SIG-M5 (cell line): ENCODE results near the gene THADA.
A peak's percentile ranks its signal among the peaks of the same experiment; 100 is the strongest.
"Not testable (repeated sequence)": the region's sequence is repeated elsewhere in the genome, so short reads cannot be mapped to it uniquely, and the experiment has no call there.

Experiments used
- DNase-seq: peaks from one replicate; lab custom pipeline; 2025; lab: John Stamatoyannopoulos, UW

The THADA gene

DNA sequence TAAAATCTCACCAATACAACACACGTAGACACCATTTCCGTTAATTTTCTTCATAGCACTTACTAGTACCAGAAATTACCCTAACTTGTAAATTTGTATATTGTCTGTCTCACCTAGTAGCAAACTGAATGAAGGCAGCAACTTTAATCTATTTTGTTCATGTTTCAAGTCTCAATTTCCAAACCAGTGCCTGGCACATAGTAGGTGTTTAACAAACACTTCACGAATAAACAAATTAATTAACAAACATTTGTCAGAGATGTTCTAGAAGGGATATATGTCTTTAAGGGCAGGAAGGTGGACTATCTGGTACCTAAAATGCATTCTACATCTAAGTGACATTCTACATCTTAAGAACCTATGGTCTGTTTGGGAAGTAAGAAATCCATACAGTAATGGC lies 963 bp downstream of the THADA start:
- no peak for DNase-seq

DNA sequence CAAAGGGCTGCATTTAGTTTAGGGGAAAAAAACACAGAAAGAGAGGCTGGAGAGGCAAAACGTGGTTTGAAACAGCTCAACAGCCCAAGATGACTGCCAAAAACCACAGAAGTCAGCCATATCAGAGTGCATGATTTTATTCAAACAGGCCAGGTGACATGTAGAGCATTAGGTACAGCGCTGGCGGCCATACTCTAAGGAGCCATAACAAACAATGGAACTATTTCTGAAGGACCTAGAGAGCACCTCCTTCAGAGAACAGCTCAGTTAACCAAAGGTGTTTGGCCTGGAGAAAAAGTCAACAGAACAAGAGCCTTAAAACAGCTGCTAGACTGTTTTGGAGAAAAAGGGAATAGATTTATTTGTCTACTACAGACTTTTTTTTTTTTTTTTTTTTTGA lies 2.6 kb downstream of the THADA start:
- DNase-seq: no peak

DNA sequence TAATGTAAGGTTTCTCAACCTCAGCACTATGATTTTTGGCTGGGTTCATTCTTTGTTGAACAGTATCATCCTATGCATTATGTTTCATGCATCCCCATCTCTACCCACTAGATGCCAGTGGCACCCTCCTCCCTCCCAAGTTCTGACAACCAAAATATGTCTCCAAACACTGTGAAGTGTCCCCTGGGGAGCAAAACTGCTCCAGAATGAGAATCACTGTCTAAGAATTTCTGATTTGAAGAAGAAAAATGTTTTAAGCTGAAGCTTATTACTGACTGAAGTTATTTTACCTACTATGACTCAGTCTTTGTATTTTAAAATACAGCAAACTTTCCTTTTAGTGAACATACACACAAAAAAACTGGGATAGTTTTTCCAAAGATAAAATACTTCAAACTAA lies 3.4 kb downstream of the THADA start:
- DNase-seq: no peak

DNA sequence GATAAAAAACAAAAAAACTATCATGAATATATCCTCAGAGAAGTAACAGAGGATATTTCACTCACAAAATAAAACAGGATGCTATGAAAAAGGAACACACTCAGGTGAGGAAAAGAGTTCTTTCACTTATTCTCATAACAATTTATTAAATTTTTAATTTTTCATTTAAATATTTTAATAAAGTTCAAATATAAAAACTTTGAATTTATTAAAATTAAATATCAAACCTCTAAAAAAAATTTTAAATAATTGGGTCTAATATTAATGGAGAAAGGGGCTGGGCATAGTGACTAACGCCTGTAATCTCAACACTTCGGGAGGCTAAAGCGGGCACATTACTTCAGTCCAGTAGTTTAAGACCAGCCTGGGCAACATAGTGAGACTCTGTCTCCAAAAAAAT lies 10.1 kb downstream of the THADA start:
- no peak for DNase-seq

DNA sequence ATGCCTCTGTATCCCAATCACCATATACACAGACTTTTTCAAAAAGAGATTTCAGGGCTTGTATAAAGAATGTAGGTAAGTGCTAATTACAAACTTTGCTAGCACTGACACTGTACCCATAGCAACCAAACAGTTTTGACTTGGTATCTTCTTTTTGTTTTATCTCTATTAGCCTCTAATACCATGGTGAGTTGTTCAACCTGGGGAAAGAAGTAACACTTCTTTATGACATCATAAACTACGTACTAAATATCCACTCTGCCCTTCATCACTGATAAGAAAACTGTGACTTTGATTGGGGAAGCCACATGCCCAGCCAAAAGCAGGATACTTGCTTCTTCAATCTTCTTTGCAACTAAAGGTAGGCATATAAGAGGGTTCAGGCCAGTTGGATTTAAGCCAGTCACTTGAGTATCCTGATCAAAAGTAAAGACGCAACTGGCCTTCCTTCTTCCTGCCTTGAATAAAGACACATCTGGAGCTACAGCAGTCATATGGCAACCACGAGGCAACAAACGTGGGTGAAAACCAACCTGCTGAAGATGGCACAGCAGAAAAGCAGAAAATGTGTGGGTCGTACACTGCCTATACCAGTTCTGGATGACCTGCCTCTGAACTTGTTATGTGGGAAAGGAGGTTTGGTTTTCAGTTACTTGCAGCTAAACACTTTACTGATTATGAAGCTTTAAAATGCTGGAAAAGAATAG lies 16.4 kb downstream of the THADA start:
- DNase-seq: no peak

DNA sequence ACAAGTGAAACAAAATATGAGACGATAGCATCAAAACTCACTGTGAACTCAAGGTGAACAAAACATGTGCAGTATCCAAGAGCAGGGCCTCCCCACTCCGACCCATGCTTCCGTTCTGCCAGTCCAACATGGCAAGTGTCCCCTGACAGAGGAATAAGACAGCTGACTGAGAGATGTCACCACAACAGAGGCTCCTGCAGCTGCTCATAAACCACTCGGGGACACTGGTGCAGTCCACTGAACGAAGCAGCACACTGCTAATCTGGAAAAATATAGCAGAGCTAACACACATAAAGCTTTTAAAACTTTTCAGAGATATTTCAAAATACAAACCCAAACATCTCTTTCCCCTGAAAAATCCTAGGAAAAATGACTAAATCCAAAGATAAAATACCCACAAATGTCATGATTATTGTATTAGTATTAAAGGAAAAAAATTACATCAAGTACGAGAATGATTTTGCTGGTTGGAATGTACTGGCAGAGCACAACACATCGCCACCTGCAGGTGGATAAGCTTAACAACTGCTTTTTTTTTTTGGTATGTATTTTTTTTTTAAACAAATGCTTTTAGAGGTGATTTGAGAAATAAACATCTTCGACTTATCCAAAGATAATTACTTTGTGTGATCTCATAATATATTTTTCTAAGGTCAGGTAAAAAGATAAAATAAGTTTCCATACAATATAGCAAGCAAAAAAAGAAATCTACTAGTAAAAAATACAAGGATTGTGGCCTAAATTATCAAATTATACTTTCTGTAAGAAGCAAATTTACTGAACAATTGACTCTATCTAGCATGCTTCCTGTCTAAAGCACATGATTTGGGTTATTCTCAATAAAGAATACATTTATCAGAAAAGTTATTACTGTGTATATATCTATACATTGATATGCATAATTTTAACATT lies 18.6 kb downstream of the THADA start:
- DNase-seq: peak; percentile 19

DNA sequence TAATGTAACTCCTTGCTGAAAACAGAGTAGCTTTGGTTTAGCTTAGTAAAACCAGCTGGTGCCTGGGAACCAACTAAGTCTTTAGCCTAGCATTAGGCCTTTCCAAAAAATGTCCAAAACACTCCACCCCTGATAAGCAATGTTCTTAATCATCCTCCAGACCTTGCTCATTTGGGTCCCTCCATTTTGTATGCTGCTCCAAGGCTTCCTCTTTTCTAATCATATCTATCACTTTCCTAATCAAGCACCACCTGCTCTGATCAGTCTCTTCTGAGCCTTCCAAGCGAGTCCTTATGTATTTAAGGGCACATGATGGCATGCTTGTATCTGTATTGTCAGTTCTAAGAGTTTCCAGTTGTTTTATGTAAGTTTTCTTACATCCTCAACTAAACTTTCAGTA lies 23.6 kb downstream of the THADA start:
- no peak for DNase-seq

DNA sequence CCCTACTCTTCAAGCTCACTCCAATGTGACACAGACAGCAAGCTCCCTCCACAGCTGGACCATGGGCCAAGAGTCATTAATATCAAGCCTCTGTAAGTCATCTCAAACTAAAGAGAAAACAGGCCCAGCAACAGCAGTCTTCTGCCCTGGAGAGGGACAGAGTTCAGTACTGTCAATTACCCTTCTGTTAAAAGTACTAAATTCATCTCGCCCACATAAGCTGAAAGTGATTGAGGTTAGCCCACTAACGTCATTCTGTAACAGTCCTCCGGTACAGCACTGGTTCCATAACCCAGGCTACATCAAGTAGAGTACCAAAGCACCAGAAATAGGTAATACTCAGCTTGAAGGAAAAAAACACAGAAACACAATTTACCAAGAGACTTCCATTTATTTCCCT lies 25.9 kb downstream of the THADA start:
- no peak for DNase-seq

DNA sequence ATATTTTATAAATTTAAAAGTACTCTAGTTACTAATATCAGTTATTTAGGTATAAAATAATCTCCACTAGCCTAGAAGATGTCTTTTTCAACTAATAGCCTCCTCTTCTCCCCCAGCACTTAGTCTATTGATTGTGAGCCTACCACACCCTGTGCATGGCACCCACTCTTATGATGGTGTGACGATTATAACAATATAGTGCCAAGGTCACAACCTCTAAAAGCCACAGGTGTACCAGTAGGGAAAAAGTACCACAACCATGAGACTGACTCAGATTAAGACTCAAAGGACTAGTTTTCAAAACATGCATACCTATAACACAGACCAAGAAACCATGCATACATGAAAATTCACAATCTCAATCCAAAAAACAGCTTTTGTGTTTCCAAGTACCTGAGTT lies 27.6 kb downstream of the THADA start:
- no peak for DNase-seq

DNA sequence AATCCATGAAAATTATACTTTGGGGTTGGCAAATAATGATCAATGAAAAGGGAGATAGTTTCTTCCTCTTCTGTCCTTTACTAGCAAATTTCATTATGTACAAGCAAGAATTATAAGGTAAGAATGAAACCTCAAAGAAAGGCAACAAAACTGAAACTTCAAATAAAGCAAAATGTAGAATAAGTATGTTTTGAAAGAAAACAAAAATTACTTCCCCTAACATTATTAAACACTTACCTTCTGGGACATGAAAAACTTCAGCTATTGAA lies 29.4 kb downstream of the THADA start:
- DNase-seq: no peak

DNA sequence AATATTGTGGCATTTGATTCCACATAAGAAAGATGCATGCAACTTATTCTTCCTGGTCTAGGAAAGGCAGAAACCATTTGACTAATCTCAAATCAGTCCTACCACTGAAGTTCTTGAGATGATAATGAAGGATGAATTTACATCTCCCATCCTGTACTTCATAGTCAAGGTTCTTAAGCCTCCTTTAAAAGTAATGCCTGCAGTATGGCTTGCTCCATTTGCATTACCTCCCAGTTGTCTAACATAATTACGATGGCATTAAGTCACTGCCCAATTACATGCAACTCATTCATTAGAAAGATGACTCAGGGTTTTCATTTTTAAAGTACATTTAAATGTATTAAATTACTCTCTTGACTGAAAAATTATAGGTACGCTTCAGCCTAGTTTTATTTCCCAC lies 32.2 kb downstream of the THADA start:
- DNase-seq: no peak

DNA sequence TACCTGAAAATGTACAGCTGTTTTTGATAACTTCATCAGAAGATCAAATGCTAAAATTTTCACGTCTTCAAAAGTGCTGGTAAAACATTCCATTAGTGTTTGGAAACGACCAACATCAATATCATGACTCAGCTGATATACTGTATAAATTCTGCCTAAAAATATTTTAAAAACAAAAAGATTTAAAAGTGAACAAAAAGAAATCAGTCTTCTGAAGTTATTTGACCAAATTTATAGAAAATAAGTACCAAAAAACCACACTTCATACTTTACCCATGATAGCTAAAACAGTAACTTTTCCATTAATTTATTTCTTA lies 35.6 kb downstream of the THADA start:
- DNase-seq: no peak

DNA sequence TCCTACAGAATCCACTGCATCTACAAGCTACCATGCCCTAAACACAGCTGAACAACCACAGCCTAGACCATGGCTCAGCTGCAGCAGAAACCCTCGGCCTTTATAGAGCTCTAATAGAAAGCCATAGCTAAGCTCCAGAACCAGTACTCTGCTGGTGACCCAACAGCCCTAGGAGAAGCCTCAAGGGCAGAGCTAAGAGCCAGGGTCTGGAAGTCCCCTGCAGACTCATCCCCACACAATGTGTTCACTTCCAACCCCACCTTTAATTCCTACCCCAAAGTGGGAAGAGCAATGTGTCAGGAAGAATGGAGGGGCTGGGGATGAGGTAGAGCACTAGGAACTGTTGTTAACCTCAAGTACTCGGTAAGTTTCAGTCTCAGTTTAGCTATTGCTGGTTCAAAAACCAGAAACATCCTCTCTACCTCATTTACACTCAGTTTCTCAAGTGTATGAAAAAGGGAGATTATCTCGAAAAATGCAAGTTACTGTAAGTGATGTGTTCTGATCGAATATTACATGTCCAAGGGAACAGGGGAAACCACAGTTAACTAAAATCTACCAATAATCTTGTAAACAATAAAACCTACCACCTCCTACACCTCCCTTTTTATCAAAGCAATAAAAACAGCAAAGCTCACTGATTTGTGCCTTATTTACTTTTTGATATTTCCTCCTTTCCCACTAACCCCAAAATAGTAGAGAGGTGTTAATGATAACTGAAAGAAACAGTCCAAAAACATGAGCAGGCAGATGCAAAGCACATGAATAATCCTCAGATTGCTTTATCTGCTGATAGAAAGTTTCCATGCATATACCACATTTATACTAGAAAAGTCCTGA lies 36.2 kb downstream of the THADA start:
- DNase-seq: no peak

DNA sequence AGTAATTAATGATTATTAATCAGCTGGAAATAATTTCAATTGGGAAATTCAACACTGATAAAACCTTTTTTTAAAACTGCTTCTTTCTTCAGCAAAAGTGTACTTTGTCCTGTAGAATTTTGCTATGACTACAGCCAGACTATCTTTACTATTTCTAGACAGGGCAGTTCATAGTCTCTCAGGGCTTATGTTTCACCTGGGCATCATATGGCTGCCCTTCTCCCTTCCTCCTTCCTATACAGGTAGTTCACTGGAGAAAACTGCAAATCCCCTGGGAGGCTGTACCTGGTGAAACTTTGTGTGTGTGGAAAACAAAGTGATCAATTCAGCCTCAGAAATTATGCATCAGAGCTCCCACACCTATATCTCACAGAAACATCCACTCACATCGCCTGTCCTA lies 38.6 kb downstream of the THADA start:
- DNase-seq: no peak

DNA sequence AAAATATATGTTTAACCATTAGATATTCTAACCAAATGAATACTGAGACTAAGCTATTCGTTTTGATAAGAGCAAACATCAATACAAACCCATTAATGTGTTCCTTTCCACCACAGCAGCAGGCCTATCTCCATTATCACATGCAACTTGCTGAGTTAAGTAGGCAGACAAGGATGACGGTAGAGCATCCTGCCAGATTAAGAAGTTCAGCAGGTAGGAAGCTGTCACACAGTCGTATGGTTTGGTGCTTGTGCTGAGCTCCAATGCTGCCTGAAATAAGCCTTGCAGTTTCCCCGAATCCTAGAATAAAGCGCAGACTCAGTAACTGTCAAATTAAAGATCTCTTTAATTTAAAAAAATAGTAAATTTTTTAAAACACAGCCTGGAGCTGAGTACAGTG lies 39.6 kb downstream of the THADA start:
- DNase-seq: no peak

DNA sequence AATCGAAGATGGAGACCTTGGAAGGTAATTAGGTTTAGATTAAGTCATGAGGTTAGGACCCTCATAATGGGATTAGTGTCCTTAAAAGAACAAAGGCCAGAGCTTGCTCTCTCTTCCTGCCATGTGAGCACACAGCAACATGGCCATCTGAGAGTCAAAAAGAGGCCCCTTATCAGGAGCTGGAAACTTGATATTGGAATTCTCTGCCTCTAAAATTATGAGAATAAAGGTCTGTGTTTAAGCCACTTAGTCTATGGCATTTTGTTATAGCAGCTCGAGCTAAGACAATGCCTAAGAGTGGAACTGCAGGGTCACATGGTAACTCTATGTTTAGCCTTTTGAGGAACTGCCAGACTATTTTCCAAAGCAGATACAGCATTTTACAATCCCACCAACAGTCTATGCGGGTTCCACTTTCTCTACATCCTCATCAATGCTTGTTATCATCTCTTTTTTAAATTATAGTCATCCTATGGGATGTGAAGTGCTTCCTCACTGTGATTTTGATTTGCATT lies 42.4 kb downstream of the THADA start:
- no peak for DNase-seq

DNA sequence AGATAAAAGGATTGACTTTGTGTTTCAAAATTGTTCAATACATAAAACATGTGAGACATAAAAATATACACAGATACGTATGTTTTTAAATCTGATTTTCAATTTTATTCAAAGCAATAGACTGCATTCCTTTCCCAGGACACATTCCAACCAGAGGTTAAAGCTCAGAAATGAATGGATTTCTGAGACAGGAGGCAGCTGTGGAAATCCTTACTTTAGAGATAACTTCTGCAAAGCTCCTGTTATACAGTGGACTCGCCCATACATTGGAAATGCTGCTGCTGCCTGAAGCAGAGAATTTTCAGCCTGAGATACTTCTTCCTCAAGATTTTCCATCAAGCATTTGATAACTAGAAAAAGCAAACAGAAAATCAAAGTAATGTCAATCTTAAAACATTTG lies 43.8 kb downstream of the THADA start:
- no peak for DNase-seq

DNA sequence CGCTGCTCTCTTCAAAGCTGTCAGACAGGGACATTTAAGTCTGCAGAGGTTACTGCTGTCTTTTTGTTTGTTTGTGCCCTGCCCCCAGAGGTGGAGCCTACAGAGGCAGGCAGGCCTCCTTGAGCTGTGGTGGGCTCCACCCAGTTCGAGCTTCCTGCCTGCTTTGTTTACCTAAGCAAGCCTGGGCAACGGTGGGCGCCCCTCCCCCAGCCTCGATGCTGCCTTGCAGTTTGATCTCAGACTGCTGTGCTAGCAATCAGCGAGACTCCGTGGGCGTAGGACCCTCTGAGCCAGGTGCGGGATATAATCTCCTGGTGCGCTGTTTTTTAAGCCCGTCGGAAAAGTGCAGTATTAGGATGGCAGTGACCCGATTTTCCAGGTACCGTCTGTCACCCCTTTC lies 47.5 kb downstream of the THADA start:
- DNase-seq: not testable (repeated sequence)

DNA sequence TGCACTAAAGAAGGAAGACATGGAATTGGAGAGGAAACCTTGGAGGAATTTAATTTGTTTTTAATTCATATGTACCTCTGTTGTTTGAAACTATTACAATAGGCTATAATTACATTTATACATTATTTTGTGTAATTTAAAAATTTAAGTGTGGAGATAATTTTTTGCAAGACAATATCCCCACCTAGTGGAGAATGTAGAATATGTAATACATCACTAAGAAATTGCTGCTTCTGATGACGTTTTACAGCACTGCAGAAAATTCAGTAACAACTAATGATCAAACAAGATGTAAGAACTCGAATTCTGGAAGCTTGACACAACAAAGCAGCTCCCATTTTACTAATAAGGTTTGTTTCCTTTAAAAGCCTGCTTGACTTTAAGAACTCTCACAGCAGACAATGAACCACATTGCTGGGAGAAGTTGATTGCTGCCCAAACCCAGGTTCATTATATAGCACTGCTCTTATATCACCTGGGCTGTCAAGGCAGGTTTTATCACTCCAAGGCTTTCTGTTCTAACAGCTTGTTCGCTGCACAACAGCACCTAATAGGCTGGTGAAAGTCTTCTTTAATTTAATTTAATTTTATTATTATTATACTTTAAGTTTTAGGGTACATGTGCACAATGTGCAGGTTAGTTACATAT lies 53.4 kb downstream of the THADA start:
- DNase-seq: no peak

DNA sequence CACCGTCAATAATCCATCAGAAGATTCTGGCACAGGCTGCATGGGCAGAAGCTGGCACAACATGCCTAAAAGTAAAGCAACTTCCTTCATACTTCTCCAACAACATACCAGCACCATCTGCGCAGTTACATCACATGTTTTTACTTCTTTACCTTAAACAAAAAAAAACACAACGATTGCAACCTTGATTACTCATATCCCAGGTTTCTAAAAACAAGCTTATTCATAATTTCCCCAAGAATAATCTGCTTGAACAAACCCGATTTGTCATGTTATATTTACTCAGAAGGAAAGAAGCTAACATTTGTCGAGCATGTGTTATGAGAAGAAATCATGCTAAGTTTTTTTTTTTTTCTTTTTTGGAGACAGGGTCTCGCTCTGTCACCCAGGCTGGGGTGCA lies 54.7 kb downstream of the THADA start:
- no peak for DNase-seq

DNA sequence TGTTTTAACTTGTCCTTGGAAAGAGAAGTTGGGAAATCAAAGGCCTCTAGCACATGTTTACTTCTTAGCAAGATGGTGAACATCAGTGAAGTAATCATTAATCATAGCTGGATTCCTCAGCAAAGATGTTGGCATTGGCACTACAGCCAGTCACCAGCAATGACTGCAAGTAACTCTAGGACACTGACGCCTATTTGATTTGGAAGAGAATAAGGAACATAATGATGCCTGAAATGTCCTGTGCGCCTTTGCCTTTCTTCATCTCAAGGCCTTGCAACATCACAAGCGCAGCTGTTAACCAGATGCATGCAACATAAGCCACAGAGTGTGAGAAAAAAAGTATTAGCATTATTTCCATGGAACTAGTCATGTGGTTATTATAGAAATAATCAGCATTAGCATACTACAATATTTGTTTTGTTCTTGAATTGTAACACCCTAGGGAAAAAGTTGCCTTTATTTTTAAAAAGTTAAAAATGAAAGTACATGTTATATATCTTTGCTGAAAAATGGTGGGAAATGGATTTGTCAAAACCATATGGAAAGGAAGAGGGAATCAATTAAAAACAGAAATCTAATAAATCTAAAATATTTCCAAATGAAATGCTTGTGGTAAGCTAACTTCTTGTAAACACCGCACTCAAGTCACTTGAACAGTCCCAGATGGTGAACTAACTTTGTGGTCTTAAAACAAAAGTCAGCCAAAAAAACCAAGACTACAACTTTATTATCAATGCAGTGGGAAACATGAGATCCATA lies 55.6 kb downstream of the THADA start:
- DNase-seq: peak; percentile 54

DNA sequence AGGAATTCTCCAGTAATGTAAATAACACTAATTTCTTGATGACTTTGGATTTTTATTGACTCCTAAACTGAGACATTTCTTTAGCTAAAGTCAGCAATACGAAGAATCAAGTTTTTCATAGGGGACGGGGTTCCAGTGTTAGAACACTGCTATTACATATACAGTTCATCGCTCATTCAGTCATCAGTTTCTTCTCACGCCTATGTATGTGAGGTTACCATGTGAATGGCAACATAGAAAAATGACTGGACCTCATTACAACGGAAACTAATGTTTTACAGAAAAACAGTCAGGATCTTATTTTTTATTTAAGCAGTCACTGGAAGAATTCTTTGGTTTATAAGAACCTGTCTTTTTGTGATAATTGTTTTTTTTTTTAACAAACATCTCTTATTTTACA lies 56.4 kb downstream of the THADA start:
- DNase-seq: no peak
